Cardiac muscle cell (in vitro differentiated cells and primary cell): ENCODE results near the gene ANKRD44. TPM values are rescaled to one million over a fixed set of nuclear protein-coding genes. Genes with fewer than 3 reads are reported as not detected.

Source experiments
- DNase-seq, 2 donors: peaks; one replicate each; pipeline versions ENCODE4 v3.0.0 to v3.0.0-alpha.2; 2010 to 2017; ENCODE audit warnings: low read depth in 1 of 2, low spot score in 1 of 2
- H3K27ac ChIP-seq: fragments of 200-600 bp; sonication (generic); 2 replicates; pipeline ENCODE4 v1.5.1; 2016
- H3K27me3 ChIP-seq: fragments of 200-600 bp; sonication (generic); 2 replicates; pipeline ENCODE4 v1.6.0; 2016; ENCODE audit warnings: control low read depth
- H3K36me3 ChIP-seq: fragments of 200-600 bp; sonication (generic); 2 replicates; pipeline ENCODE4 v1.5.1; 2016; ENCODE audit warnings: control low read depth
- H3K4me1 ChIP-seq: fragments of 200-600 bp; sonication (generic); 2 replicates; pipeline ENCODE4 v1.8.1; 2017; ENCODE audit warnings: low read depth, mild to moderate bottlenecking, mixed run types
- H3K4me3 ChIP-seq: fragments of 200-600 bp; sonication (generic); 2 replicates; pipeline ENCODE4 v1.5.1; 2016; ENCODE audit warnings: mild to moderate bottlenecking
- H3K9me3 ChIP-seq: fragments of 200-600 bp; sonication (generic); 2 replicates; pipeline ENCODE4 v1.5.1; 2017; ENCODE audit warnings: low read depth, mild to moderate bottlenecking, control low read depth
- CTCF ChIP-seq: IDR thresholded peaks from 2 replicates; pipeline ENCODE4 v1.5.1; 2012; ENCODE audit warnings: low read depth, mild to moderate bottlenecking, low read length
- polyA plus RNA-seq: library from polyadenylated mRNA; unstranded; fragments of >200 nt; fragmentation: Nextera tagmentation; extraction: Ambion mirVana; gene quantifications from 2 replicates; pipeline ENCODE4 v1.2.1, GENCODE V29; 2016
- total RNA-seq: library from RNA; depleted of rRNA; stranded (reverse); fragments of >200 nt; gene quantifications from 2 replicates; pipeline ENCODE4 v1.2.3, GENCODE V29; 2016

The ANKRD44 gene
- total and polyA plus RNA-seq, 2 experiments from 2014 or later: 4.0 to 5.0 TPM

DNA sequence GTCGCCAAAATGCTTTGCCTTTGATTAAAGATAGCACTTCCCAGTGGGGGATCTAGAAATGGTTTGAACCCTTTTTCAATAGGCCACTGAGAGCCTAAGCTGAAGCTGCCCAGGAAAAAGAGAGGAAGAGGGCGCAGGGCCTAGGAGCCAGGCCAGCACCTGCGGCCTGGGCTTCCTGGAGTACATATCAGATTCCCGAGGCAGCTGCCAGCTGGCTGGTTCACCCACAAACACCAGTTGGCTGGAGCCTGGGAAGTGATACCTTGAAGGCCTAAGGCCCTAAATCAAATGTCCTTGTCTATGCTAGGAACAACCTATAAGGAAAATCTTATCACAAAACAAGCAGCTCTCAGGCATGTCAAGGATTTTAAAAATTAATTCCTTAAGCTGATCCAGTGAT, 37.1 kb downstream of the ANKRD44 start:
- Histone ChIP-seq H3K27ac (no peak overlapping the region), H3K27me3 (no peaks in the 10 kb centered on the region), H3K9me3 (no peaks in the 10 kb centered on the region), H3K4me3 (no peak overlapping the region), H3K4me1 (no peaks in the 10 kb centered on the region), H3K36me3 (no peaks in the 10 kb centered on the region)
- TF ChIP-seq CTCF: no peak
- no peak for DNase-seq

DNA sequence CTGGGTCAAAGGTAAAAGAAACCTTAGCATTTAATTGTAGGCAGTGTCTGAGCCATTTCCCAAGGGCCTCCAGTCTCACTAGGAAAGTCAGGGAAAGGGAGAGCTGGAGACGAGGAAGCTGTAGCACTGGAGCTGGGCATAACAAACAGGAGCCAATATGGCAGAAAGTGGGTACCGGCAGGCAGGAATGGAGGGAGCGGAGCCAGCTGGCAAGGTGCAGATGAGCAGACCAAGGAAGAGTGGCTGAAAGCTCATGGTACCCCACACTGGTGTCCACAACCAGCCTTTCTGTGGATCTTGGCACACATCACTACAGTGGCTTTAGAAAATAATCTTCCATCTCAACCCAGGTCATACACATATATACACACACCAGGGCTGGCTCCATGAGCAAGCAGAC, 40.0 kb downstream of the ANKRD44 start:
- no peaks in the 10 kb centered on the region for H3K27me3 ChIP-seq
- no peaks in the 10 kb centered on the region for H3K9me3 ChIP-seq
- H3K27ac ChIP-seq: no peak overlapping the region

GRCh38 chr2:197269815-197270214, 40.8 kb downstream of the ANKRD44 start:
- Histone ChIP-seq H3K27me3 (no peaks in the 10 kb centered on the region), H3K27ac (no peak overlapping the region), H3K4me3 (no peak overlapping the region), H3K36me3 (no peaks in the 10 kb centered on the region), H3K9me3 (no peaks in the 10 kb centered on the region), H3K4me1 (no peaks in the 10 kb centered on the region)
- no peak for DNase-seq
- no peak for TF ChIP-seq CTCF

More for the DNA sequence above, 40.0 kb downstream of the ANKRD44 start:
- no peak overlapping the region for H3K4me3 ChIP-seq
- H3K4me1 ChIP-seq: no peaks in the 10 kb centered on the region
- H3K36me3 ChIP-seq: no peaks in the 10 kb centered on the region
- TF ChIP-seq CTCF: no peak
- no peak for DNase-seq

- peak in 1 of 2 donors; percentile 79 for DNase-seq
- Histone ChIP-seq H3K27me3 (no peaks in the 10 kb centered on the region), H3K4me3 (no peak overlapping the region), H3K27ac (no peak overlapping the region), H3K4me1 (no peaks in the 10 kb centered on the region), H3K36me3 (no peaks in the 10 kb centered on the region), H3K9me3 (no peaks in the 10 kb centered on the region)
- TF ChIP-seq CTCF: no peak
These were observed 41.6 kb downstream of the ANKRD44 start for GRCh38 chr2:197268786-197269584.

DNA sequence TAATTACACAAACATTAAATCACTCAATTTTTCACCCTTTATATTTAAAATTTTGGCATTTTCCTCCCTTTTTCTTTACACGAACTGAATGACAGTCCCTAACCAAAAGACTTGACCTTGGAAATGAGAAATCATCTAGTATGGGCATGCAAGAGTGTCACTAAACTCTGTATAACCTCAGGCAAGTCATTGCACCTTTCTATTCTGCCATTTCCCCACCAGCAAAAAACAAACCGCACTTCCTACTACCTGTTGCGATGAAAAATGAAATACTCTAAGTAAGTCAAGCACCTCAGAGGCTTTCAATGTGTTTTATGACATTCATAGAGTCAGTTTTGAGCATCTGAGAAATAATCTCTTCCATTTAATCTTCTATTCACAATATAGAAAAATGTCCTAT, 44.1 kb downstream of the ANKRD44 start:
- no peak for DNase-seq
- Histone ChIP-seq H3K4me3 (no peak overlapping the region), H3K9me3 (no peaks in the 10 kb centered on the region), H3K27me3 (no peaks in the 10 kb centered on the region), H3K36me3 (no peaks in the 10 kb centered on the region), H3K4me1 (no peaks in the 10 kb centered on the region), H3K27ac (no peak overlapping the region)
- no peak for TF ChIP-seq CTCF
